NCI-H146 (cell line): Measurements from ENCODE around the gene ARVCF.
A peak's percentile ranks its signal among the peaks of the same experiment; 100 is the strongest.

Experiments
- DNase-seq: peaks from one replicate; lab custom pipeline; 2025; lab: John Stamatoyannopoulos, UW

ARVCF gene

DNA sequence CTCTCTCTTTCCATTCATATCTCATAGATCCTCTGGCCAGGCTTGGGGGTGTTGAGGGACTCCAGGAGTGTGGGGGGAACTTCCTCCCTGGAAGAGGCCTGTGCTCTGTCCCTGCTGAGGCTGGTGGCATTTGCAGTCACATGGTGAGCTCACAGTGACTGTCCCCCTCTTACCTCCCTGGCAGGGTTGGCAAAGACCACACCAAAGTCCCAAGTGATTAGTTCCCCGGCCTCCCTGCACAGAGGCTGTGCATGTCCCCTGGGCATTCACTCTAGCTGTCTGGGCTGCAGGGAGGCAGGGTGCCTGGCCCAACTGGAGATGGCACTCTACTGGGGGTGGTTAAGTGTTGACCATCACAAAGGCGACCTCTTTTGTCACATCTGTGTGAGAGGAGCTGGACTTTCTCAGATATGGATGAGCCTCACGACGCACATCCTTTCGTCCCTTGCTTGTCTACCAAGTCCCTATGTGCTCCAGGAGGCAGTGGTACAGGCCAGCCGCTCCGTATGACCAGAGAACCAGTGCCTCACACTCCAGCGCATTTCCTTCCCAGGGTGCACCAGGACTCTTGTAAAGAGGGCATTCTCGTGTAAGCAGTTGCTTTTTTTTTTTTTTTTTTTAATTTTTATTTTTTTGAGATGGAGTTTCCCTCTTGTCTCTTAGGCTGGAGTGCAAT is 13.1 kb upstream of the ARVCF start:
- no peak for DNase-seq

DNA sequence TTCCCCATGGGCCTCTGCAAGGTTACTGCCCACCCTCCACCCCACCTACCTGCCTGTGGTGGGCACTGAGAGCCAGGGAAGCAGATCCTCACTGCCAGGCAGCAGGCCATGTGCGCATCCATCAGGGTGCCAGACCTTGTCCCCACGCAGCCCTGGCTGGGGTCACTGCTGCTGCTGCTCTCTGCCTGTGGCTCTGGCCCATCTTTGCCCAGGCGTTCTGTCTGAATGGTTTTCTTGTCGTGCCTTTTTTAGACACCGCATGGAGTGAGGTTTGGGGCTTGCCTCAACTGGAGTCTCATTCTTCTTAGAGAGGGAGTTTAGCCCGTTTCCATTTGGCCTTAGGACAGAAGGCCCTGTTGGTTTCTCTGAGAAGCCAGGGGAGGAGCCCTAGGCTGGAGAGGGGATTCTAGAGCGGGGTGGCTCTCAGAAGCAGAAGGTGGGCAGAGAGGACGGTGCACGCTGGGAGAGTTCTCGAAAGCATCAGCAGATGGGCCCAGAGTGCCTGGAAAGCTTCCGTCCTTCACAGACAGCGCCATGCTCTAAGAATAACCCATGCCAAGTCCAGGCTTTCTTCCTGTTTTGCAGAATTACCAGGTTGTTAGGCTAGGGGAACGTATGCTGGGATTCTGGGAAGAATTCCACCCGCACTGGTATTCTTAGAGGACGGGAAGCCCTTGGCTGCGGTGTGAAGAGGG is 12.4 kb upstream of the ARVCF start:
- no peak for DNase-seq

DNA sequence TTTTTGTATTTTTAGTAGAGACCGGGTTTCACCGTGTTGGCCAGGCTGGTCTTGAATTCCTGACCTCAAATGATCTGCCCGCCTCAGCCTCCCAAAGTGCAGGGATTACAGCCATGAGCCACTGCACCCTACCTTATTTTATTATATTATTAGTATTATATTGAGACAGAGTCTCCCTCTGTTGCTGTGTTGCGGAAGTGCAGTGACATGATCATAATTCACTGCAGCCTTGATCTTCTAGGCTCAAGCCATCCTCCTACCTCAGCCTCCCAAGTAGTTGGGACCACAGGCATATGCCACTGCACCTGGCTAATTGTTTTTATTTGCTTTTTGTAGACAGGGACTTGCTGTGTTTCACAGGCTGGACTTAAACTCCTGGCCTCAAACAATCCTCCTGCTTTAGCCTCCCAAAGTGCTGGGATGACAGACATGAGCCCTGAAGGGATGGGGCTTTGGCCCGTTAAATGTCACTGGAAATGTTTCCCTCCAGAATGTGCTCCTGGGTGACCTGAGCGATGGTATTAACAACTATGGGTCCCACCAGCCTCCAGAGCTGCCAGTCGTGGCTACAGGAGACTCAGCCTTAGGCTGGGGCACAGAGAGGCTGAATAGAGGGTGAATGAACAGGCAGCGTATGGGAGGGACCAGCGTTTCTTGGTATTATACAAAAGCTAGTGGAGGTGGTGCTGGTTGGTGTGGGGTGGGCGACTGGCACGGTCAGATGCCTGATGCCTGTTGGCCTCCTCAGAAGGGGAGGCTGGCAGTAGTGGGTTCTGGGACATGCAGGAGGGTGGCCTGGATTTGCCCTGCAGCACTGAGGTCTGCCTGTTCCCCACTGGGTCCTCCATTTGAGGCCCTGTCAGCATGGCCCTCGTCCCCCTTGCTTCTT is 11.6 kb upstream of the ARVCF start:
- no peak for DNase-seq

DNA sequence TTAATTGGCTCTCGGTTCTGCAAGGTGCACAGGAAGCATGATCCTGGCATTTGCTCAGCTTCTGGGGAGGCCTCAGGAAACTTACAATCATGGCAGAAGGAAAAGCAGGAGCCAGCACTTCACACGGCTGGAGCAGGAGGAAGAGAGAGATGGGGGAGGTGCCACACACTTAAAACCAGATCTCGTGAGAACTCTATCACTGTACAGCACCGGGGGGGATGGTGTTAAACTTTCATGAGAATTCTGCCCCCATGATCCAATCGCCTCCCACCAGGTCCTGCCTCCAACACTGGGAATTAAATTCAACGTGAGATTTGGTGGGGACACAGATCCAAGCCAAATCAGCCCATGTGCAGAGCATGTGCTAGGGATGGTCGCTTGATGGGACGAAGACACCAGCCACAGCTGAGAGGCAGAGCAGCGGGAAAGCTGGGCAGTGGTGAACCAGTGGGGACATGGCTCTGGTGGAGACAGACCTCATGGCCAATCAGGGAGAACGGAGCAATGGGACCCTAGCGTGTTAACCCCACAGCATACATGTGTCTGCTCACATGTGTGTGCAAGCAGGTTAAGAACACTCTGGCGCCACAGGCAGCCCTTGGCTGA is 10.5 kb upstream of the ARVCF start:
- DNase-seq, result no peak

DNA sequence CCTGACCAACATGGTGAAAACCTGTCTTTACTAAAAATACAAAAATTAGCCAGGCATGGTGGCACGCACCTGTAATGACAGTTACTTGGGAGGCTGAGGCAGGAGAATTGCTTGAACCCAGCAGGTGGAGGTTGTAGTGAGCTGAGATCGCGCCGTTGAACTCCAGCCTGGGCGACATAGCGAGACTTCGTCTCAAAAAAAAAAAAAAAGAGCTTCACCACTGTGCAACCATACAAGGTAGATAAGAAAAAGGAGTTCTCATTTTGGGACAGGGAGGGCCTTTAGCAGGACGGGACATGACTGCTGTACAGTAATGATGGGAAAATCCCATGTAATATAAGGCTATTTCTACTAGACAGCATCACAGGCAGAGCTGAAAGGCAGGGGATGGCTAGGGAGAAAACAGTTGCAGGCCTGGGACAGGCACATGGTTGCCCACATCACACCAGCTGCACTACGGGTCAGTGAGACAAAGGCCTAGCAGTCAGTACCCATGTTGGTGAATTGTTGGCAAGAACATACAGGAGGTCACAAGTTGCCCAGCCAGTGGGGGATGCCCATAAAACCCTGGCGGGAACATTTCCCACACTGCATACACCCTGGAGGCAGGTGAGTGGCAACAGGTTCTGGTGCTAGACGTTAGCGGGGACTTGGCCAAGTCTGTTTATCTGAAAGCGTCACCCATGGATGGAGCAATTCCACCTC is 9.7 kb upstream of the ARVCF start:
- no peak for DNase-seq

DNA sequence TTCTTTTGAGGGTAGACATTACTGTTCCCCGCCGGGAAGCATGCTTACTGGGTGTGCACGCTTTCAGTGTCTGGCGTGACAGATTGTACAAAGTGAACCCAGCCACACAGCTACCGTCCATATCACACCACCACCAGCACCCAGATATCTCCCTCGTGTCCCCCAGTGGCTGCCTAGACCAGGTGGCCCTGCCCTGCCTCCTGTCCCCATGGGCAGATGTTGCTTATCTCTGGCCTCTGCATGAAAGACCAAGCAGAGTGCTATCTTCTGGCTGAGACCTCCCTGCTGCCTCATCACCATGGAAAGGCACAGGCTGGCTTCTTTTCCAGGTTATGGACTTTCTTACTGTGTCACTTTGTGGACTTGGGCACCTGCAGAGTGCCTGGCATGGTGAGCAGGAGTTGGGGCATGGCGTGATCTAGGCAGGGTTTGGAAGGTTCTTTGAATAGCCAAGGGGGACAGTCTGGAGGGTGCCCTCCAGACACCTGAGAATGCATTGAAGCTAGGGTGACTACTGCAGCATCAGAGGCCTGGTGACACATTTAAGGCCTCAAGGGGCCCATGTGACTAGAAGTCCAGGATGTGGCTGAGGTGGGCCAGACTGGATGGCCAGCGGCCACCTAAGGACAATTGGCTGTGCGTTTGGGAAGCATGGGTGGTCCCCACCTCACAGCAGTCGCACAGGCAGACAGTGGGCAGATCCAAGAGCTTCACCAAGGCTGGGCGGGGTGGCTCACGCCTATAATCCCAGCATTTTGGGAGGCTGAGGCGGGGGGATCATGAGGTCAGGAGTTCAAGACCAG is 9.0 kb upstream of the ARVCF start:
- no peak for DNase-seq

DNA sequence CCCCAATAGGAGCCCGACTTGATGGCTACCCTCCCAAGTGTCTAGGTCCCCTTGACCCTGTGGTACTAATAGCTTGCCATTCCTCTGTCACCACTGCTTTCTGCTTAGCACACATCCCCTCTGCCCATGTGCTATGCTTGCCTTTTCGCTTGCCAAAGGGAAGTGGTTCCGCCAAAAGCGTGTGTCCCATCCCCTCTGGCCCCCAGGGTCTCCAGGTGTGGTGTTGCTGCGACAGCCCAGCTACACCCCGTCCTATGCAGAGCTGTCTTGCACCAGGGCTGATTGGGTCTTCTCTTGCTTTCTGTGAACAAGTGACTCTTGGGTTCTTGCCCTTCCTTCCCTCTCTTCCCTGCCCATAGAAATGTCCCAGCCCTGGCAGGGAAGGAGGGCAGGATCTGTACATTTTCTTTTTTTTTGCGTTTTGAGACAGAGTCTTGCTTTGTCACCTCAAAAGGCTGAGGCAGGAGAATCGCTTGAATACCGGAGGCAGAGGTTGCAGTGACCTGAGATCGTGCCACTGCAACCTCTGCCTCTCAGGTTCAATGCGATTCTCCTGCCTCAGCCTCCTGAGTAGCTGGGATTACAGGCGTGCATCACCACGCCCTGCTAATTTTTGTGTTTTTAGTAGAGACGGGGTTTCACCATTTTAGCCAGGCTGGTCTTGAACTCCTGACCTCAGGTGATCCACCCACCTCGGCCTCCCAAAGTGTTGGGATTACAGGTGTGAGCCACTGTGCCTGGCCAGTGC is 8.2 kb upstream of the ARVCF start:
- DNase-seq, result no peak

DNA sequence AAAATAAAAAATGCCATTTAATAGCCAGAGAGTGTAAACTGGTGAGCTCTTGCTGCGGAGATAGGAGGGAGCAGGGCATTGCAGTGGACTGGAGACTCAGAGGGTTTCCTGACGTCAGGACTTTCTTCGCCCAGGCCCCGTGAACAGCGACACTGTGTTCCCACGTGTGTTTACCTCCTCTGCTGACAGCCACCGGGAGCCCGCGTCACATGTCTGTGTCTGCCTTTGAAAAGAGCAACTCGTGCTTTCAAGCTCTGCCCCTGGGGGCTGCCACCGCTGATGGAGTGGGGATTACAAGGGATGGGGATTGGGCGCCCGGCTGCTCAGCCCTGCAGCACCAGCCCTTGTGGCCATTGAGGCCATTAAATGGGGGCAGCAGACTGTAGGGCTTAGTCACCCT is 7.6 kb upstream of the ARVCF start:
- no peak for DNase-seq

DNA sequence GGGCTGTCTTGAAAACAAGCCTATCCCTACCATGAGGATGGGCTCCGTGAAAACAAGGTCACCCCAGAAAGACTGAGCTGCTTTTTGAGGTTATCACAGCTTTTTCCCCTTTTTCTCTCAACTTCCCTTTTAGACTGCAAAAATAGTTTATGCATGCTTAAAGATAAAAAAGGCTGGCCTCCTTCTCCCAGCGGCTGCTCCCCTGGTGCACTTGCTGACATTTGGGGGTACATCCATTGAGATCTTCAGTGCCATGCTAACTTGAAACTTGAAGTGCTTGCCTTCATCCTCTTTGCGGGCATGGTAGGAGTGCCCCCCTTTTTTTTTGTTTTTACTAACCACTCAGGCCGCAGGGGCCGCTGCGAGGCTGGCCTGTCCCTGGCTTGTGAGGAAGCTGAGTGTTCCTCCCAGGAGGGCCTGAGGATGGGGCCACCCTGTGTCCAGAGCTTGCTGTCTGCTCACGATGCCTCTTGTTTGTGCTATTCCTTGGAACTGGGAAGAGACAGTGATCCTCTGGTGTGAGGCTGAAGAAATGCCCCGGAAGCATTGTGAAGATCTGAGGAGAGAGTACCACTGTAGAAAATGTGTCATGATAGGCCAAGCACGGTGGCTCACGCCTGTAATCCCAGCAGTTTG is 6.5 kb upstream of the ARVCF start:
- no peak for DNase-seq

DNA sequence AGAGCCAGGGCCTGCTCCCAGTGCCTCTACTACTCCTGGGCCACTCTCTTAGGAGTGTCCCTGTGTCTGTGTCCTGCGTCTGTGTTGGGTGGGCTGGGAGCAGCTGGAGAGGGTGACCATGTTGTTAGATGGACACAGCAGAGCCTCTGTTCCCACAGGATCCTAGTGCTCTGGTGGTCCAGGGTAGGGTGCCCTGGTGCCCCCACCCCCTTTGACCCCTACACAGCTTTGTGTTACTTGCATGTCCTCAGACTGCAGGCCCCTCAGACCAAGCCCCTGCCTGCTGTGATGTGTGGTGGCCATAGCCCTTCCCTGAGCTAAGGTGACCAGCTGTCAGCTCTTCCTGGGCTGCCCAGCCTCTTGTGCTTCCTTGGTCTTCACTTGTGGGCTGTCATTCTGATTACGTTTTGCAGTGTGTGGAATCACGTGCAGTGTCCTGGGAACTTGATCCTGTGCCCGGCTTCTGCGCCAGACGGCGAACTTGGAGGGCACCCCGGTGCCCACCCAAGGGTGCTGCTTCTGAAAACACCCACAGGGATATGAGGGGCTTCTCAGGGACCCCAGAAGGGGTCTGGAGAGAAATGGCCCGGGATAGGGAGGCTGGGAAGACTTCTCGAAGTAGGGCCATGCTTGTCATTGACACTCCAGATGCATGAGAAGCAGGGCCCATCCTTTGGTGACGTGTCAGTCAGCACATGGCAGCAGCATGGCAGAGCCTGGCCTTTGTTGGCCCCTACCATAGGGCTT is 5.8 kb upstream of the ARVCF start:
- no peak for DNase-seq

DNA sequence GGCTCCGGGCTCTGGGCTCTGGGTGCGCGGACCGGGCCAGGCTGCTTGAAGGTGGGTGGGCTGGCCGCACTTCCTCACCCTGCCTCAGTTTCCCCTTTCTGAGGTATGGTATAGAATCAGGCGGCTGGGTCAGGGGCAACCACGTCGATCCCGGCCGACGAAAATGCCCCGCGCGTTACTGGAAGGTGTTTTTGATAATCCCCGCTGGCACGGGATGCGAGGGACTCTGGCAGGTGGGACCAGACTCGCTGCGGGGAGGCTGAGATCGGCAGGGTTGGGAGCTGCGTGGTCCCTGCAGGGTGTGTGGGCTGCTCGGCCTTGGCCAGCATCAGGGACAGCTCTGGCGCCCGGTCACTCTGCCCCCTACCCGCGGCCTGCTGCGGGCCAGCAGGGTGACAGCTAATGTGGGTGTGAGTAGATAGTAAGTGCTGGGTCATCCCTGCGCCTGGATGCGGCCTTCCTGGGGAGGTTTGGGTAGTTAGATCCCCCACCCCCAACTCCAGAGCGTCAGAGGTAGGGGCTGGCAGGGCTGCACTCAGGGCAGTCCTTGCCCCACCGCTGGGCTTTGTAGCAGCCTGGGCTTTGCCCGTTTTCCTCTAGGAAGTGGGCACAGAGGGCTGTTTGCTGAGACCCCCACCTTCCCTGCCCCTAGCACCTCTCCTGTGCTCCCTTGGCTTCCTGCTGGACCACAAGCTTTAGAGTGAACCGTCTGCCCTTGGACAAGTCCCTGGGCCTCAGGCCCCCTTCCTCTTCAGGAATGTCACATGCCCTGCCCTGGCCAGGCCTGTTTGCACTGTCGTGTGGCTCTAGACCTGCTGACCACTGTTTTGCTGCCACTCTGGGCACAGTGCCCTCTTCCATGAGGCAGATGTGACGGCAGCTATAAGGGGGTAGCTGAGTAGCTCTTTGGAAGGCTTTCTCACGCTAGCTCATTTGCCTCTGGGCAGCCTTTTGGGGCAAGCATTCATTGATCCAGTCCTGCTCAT is 4.9 kb upstream of the ARVCF start:
- DNase-seq, result peak; percentile 31

DNA sequence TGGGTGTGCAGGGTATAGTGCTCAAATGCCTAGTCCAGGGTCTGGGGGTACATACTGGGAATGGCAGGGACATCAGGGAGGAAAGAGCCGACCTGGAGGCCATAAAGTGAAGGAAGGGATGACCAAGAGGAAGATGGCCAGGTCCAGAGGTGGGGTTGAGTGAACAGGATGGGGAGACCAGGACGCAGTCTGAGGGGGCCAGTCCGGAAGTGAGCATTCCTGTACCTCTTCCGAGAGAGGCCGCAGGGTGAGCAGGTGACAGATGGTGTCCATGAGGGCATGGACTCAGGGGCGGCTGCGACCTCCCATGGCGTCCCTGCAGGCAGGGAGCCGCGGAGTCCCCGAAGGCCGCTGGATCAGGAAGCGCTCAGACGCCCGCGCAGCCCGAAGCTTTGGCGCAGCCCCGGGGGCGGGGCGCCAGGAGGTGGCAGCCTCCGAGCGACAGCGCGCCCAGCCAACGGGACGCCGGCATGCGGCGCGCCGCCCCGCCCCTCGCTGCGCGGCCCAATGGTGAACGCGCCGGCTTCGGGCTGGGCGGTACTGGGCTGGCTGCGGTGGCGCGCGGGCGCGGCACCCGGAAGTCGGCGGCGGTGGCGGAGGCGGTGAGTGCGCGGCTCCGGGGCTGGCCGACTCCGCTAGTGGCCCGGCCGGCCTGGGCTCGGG is 4.0 kb upstream of the ARVCF start, which contains the start of gene TANGO2:
Gene TANGO2, plus strand, starts transcription at position 578 of the 663 bp plus-strand sequence. CDS start 15,689 bp downstream, outside the sequence.
- DNase-seq, result peak; percentile 85

DNA sequence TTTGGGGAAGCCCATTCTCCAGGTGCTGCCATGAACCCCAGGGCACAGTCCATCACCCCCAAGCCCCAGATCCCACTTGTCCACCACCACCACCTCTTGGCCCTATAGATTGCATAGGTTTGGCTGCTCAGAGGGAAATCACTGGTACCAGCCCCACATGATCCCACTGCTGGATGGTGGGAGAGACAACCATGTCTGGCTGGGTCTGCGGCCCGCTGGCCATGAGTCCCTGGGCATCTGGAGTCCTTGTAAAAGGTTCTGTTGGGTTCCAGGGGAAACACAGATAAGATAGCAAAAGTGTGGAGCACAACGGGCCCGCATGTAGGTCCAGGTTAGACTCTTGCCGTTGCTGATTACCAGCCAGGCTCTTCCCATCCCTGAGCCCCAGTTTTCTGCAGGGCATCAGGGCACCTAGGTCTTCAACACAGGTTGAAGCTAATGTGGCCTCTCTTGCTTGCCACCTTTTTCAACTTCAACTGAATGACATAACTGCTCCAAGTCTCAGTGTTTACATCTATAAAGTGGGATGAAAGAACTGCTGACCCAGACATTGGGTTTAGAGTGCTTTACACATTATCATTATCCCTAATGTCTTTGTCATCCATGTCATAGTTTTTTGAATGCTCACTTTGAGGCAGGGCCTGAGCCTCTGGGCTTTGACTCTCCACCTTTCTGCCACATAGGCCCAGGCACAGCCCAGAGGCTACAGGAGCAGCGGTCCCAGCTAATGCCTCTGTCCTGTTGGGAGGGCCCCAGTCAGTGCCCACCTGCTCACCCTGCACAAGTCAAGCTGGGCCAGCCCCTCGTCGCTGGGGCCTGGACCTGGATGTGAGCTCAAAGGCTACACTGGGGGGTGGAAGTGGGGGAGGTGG is 3.3 kb upstream of the ARVCF start:
- no peak for DNase-seq

DNA sequence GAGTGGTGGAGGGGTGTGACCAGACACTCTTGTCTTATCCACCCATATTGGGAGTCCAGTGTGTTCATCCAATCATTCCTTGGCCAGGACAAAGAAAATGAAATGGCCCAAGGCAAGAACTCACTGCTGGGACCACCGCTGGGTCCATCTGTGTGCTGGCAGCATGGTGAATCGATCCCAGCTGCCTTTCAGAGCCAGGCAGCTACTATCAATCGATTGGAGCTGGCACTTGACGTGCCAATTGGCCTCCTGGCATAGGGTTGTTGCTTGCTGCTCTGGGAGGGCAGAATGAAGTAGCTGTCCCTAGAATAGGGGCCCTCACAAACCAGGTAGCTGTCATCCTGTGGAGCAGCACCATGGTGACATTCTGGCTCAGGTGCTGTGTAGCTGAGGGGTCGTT is 1.4 kb upstream of the ARVCF start:
- DNase-seq, result no peak

DNA sequence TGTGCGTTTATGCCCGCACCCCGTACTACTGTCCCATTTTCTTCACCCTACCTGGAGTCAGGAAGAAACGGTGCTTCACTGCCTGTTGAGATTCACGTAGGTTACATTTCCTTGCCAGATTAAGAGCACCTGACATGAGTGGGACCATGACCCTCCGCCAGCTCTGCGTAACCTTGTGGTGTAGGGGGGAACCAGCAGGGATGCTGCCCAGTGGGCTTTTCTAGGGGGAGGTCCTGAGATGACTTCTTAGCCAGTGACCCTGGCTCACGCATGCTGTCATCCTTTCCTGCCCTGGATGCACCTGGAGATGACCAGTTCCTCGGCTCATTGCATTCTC is 967 bp upstream of the ARVCF start:
- no peak for DNase-seq
